Left ventricle myocardium inferior (tissue), 1 donor: ENCODE data around the gene GJA1. TPM values are rescaled to one million over a fixed set of nuclear protein-coding genes. Genes with fewer than 3 reads are reported as not detected.

Source experiments
- DNase-seq: peaks from one replicate; pipeline ENCODE4 v3.0.0-alpha.2; 2020
- H3K27ac ChIP-seq: fragments of 200-600 bp; replicated peaks from 2 replicates; pipeline ENCODE4 v1.8.0; 2021
- H3K27me3 ChIP-seq: fragments of 200-600 bp; 2 replicates; pipeline ENCODE4 v1.8.0; 2021; ENCODE audit warnings: low read depth
- H3K36me3 ChIP-seq: fragments of 200-600 bp; 2 replicates; pipeline ENCODE4 v1.8.0; 2021
- H3K4me1 ChIP-seq: fragments of 200-600 bp; 2 replicates; pipeline ENCODE4 v1.8.0; 2021
- H3K4me3 ChIP-seq: fragments of 200-600 bp; 2 replicates; pipeline ENCODE4 v1.8.0; 2021; ENCODE audit warnings: mild to moderate bottlenecking, moderate library complexity
- H3K9me3 ChIP-seq: fragments of 200-600 bp; replicated peaks from 2 replicates; pipeline ENCODE4 v1.8.0; 2021
- CTCF ChIP-seq: fragments of 200-600 bp; IDR thresholded peaks from 2 replicates; pipeline ENCODE4 v1.8.0; 2021; ENCODE audit warnings: antibody characterized with exemption, mild to moderate bottlenecking, borderline replicate concordance
- intact Hi-C: fragments of 100-400 bp; cut with micrococcal nuclease; formaldehyde crosslinking; loops from one replicate; pipeline ENCODE4 v1.11.0; 2022
- total RNA-seq: library from RNA; stranded (reverse); fragmentation: NEBNext Ultra II Directional; extraction: Animal tissue kit (Norgen Biotek cat#: 25700); gene quantifications from one replicate; pipeline ENCODE4 v1.2.1, GENCODE V29; 2021
- donor health status: DM: no; HTN: yes; CAD: no; lungs with severe emphysema.

Gene GJA1
- total RNA-seq, 1 donor from 2014 or later: 248 TPM

- H3K4me3 ChIP-seq: no peak overlapping the region
- TF ChIP-seq CTCF: no peak
- no peaks in the 10 kb centered on the region for H3K27me3 ChIP-seq
- intact Hi-C loops: no loop called here
- no peaks in the 10 kb centered on the region for H3K36me3 ChIP-seq
- no peak for DNase-seq
- peaks cover 5% of the 10 kb centered on the region for H3K4me1 ChIP-seq
- no peak overlapping the region for H3K27ac ChIP-seq
- H3K9me3 ChIP-seq: no peaks in the 10 kb centered on the region
Observed at GRCh38 chr6:121480099-121480713, 44.8 kb downstream of the GJA1 start.

- no peaks in the 10 kb centered on the region for H3K36me3 ChIP-seq
- DNase-seq: no peak
Observed at GRCh38 chr6:121482004-121482693, 46.7 kb downstream of the GJA1 start.

GRCh38 chr6:121482751-121483150 lies 47.3 kb downstream of the GJA1 start:
- H3K4me3 ChIP-seq: no peak overlapping the region
- peaks cover 5% of the 10 kb centered on the region for H3K4me1 ChIP-seq
- DNase-seq: no peak
- no peaks in the 10 kb centered on the region for H3K9me3 ChIP-seq
- no peaks in the 10 kb centered on the region for H3K36me3 ChIP-seq
- no peak for TF ChIP-seq CTCF
- no peaks in the 10 kb centered on the region for H3K27me3 ChIP-seq
- H3K27ac ChIP-seq: no peak overlapping the region
- intact Hi-C loops: no loop called here

More at GRCh38 chr6:121482004-121482693, 46.7 kb downstream of the GJA1 start:
- Histone ChIP-seq H3K4me1 (peaks cover 5% of the 10 kb centered on the region), H3K27me3 (no peaks in the 10 kb centered on the region), H3K27ac (no peak overlapping the region), H3K9me3 (no peaks in the 10 kb centered on the region), H3K4me3 (no peak overlapping the region)
- intact Hi-C loops: no loop called here
- no peak for TF ChIP-seq CTCF

- Histone ChIP-seq H3K4me1 (peaks cover 5% of the 10 kb centered on the region), H3K4me3 (no peak overlapping the region), H3K27ac (no peak overlapping the region), H3K36me3 (no peaks in the 10 kb centered on the region), H3K9me3 (no peaks in the 10 kb centered on the region), H3K27me3 (no peaks in the 10 kb centered on the region)
- TF ChIP-seq CTCF: no peak
- DNase-seq: no peak
- intact Hi-C loops: no loop called here
Observed at GRCh38 chr6:121485359-121485811, 49.9 kb downstream of the GJA1 start.

GRCh38 chr6:121491576-121491975 lies 56.1 kb downstream of the GJA1 start:
- no peak for DNase-seq
- intact Hi-C loops: no loop called here
- Histone ChIP-seq H3K4me3 (no peak overlapping the region), H3K9me3 (no peaks in the 10 kb centered on the region), H3K27ac (no peak overlapping the region), H3K27me3 (no peaks in the 10 kb centered on the region), H3K4me1 (no peaks in the 10 kb centered on the region), H3K36me3 (no peaks in the 10 kb centered on the region)
- no peak for TF ChIP-seq CTCF
